Measurements from ENCODE around the gene OTOG.

The OTOG gene

DNA sequence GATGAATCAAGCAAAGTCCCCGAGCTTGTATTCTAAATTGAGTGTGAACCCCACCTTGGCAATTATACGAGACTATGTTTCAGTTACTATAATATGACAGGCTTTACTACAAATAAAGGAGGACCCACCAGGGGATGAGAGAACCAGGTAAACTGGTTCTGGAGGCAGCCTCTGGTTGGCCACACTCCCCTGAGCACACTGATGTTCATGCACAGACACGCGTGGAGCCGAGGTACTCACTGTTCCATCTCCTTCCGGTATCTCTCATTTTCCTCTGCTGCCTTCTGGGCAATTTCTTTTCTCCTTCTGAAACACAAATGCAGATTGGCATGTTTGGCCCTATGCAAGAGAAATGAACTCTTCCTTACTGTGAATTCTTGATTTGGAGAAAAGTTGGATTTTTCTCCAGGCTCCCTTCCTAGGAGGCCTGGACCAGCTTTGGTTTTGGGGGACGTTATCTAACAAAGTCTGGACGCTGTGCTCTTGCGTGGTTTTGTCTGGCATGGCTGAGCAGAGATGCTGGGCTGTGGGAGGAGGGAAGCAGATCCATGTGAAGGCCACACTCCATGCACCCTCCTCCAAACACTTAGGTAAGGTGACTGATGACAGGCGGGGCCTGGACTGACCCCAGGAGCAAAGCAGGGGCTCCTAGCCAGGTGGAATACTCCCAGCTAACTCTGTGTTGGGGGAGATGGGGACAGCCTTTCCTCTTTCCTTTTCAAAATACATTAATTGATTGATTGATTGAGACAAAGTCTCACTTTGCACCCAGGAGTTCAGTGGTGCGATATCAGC is 25.8 kb upstream of the OTOG start:
- no peak for DNase-seq

DNA sequence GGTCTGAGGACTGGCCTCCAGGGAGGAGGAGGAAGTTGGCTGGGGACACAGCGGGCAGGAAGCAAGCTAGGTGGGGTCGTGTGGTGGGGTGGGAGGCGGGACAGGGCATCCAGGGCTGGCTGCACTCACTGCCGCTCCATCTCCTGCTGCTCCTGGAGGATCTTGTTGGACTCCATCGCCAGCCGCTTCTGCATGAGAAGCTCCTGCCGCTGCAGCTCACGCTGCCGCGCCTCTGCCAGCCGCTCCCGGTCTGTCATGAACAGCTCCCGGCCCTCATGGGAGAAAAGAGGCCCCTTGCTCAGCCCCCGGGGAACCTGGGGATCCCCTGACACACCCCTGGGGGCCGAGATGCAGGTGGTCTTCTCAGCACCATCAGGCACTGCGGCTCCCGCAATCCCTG is 24.4 kb upstream of the OTOG start:
- no peak for DNase-seq

DNA sequence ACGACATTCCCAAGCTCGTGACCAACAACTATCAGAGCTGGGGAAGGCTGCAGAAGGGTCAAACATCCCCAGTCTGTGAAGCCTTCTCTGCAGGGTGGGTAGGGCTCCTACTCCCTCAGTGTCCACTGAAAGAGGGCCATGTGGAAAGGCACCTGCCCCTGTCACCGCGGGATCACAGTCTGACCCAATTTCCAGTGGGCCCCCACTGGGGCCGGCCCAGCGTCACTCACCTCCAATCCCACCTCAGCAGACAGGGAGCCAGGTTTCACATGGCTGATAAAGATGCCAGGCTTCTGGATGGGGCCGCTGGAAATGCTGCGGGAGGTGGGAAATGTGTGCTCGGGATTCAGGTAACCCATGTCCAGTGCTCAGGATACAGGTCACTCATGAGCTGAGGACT is 22.8 kb upstream of the OTOG start:
- no peak for DNase-seq

DNA sequence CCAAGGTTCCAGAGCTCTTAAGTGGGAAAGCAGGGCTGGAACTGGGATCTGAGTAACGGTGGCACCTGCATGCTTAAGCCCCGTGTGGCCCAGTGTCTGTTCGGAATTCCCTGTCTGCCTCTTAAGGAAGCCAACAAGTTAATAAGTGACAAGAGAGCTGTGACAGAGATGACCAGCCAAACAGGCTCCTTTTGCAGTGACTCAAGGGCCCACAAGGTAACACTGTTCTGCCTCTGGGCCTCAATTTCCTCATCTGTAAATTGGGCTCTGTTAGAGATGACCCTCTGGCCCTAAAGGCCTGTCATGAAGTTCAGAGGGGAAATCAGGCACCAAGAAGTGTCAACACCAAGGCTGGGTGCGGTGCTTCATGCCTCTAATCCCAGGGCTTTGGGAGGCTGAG is 21.5 kb upstream of the OTOG start:
- DNase-seq, result no peak

DNA sequence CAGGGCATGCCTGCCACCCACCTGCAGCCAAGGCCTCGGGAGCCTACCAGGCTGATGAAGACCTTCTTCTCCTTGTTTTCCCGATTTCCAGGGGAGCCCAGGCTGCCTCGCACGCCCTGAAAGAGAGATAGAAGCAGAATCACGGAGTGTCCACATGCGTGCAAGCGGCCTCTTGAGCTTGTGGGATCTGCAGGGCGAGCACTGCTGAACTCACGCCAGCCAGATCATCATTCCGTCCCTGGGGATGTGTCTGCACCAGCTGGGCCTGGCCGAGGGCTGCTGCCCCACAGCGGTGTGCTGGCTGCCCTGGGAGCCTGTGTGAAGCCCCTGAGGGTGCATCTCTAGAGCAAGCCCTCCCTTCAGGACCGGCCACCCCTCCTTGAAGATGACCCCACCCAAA is 20.7 kb upstream of the OTOG start:
- no peak for DNase-seq

DNA sequence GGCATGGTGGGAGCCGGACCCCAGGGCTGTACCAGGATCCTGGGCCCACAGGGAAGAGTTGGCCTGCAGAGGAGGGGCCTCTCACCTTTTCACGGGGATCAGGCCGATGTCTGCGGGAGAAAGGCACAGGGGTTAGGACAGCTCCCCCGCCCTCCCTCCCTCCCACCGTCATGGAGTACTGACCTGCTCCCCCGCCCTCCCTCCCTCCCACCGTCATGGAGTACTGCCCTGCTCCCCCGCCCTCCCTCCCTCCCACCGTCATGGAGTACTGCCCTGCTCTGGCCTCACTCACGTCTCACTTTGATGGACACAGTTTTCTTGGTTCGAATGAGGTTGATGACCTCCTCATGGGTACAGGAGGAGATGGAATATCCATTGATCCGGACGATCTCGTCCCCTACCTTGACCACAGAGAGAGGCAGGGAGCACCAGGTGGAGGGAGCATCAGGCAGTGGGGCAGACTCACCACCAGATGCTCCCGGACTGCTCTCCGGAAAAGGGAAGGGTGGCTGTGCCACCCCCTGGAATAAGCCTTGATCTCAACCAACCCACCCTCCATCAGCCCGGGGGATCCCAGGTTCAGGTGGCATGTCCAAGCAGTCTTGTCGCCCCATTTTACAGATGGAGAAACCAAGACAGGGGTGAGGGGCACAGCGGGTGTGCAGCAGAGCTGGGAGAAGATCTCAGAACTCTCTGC is 20.0 kb upstream of the OTOG start:
- no peak for DNase-seq

DNA sequence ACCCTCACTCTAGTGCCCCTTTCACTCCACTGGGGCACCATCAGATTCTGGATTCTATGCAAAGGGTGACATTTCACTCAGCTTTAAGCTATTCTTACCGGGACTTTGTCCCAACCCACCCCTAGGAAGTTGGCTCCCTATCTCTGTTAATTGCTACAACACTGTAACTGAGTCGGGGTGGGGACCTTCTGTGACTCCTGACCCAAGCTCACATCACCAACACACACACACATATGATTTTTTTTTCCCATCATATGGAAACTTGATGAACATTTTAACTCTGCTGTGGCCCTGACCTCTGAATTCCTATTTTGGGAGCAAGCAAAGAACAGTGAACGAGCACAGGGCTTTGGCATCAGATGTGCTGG is 19.4 kb upstream of the OTOG start:
- no peak for DNase-seq

DNA sequence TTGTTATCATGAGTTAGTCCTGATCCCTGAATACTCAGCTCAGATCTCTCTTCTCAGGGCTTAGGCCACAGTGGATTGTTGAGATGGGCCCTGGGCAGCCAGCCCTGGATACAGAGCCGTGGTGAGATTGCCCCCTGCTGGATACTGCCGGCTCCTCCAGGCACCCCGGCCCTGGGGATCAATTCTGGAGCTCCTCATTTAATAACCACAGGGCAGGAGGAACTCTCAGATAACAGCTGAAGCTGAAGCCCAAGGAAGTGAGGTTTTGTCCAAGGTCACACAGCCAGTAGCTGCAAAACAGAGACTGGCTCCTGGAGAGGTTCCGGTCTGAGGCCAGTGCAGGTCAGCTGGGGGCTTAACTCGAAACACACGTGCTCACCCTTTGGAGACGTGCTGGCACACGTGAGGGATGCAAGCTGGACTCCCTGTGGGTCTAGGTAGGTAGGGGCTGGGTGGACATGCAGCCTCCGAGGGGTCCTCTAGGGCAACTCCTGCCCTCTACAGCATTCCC is 18.8 kb upstream of the OTOG start:
- peak; percentile 63 for DNase-seq

DNA sequence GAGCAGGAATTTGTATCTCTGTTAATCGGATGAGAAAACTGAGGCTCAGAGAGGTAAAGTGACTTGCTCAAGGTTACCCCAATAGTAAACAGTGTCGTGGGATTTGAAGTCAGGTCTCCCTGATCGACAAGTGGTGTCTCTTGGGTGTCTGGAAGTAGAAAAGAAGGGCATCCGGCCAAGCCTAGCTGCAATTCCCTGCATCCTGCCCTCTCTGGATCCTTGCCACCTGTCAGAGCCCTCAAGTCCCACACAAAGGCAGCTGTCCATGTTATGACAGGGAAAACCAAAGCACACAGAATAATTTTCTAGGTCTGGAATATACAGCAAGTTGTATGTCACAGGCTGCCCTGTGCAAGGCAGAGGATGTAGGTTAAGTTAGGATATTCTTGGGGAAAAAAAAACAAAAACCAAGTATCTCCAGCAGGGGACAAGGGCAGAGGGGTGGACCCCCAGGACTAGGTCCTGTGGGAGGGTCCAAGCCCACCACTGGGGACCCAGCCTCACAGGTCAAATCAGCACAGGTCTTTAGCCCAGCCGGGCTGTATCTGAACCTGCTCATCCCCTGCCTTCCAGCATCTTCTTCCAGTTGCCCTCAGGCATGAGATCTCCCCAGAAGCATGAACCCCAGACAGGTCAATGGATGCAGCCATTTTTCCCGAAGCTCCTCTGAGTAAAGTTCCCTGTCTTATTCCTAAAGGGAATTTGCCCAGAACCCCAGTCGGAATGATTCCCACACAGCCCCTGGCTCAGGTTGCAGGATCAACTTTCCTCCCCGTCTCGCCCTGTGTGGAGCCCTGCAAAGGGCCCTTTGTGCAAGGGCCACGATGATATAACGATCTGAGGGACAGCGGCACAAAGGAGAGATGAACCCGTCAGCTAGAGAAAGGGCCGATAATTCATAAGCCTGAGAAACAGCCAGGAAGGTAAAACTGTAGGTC is 17.9 kb upstream of the OTOG start:
- no peak for DNase-seq

DNA sequence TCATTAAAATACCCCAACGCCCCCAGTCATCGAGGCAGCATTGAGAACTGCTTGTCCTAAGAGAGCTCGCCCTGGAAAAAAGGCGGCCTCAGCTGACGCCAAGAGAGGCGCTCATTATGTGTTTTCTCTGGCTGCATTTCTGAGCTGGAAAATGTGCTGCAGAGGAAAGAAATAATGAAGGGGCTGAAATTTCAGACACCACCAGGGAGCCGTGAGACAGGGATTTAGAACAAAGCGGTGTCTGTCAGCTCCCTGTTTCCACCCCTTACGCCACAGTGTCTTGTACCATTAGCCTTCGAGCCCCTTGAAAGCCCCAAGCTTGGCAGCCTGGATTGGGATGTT is 17.2 kb upstream of the OTOG start:
- no peak for DNase-seq

DNA sequence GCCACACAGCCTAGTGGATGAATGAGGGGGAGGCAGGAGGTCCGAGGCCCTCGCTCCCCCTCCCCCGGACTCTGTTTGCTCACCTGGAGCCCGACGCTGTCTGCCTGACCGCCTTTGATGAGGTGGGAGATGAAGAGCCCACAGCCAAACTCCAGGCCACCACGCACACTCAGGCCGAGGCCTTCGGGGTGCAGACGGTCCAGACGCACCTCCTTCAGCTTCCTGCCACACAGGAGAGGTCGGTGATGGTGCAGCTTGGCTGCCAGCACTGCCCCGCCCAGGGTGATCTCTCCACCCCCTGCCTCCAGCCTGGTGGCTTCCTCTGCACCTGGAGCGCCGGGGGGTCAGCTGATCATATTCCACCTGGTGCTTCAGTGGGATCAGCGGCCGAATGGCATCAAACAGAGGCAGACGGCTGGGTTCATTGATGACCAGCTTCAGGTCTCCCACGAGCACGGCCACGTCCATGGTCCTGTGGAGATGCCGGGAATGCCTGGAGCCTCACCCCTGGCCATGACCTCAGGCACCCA is 15.9 kb upstream of the OTOG start:
- peak; percentile 41 for DNase-seq

DNA sequence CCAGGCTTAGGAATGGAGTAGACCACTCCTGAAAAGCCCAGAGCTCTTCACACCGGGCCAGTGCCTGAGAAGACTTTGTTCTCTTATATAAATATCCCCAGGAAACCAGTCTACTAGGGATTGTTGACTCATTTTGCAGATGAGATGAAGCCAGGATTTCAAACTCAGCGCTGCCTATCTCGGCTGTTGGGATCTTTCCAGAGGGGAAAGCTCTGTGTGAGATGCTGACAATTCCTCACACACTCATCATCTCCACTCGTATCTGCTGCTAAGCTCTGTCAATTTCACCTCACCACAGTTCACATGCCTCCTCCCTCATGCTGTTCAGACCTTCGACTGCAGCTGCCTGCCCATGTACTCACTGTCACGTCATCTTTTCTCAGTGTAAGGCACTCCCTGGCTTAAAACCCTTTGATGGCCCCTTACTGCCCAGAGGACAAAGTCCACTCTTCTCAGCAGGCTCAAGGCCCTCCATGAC is 15.4 kb upstream of the OTOG start:
- DNase-seq, result no peak

DNA sequence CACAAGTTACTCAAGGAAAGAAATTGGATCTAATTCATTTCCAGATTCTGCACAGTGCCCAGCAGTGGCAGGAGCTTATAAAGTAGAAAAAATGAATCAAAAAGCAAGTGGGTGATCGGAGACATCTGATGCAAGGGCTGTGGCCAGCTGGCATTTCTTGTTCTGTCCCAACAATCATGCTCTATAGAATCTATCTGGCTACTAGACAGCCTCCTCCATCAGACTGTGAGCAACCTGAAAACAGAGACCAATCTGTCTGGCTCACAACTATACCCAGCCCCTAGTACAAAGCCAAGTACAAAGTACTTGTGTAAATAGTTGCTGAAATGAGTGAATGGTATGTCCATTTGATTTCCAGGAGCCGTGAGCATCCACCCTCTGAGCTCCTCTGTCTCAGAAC is 14.3 kb upstream of the OTOG start:
- DNase-seq, result no peak

DNA sequence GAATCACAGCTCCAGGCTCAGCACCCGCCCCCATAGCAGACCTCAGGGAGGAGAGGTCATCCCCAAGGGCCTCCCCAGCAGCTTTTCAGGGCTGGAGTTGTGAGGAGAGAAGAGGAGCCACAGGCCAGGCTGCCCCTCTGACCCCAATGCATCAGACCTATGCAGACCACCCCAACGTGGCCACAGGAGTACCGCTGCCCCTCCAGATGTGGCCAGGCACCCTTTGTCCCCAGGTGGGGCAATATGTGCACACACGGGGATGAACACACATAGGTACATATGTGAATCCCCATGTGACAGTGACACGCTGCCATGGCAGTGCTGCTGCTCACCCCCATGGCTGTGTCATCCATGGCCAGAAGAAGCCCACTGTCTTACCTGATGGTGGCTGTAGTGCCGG is 13.7 kb upstream of the OTOG start:
- DNase-seq, result no peak

DNA sequence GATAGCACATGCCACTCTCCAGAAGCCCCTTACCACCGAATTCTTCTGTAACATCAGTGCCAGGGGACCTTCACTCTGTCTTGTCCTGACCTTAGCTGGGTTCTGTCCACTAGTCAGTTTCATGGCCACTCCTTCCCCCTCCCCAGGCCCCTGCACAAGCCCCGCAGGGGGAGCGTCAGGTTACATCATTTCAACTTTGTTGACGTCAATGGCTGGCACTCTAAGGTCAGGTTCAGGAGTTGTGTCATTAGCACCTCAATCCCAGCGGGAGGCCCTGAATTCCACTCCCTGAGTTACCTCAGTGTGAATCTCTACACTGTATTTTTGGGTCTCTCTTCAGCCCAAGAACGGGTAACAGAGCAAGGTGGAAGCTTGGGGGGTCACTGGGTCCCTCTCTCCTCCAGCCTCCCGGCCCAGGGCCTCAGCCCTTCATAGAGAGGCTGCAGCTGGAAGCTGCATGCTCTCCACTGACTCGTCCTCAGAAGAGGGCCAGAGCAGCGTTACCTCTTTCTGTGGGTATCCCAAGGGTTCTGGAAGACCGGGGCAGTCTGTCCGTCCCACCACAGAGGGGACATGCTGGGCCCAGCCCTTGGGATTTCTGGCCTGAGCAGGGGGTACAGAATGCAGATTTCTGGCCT is 13.2 kb upstream of the OTOG start:
- DNase-seq, result no peak

DNA sequence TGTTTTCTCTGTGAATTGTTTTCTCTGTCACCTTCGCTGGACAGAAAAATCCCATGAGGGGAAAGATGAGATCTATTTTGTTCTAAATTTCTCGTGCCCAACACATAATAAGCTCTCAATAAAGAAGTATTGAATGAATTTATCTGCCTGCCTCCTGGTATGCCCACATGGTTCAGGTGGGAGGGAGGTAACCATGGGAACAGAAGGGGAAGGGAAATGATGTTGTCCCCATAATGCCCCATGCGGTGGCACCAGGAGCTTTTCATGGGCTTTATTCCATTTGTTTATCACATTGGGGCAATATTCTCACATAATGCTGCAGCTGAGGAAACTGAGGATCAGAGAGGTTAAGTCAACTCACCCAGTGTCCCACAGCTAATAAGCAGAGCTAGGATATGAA is 11.6 kb upstream of the OTOG start:
- DNase-seq, result no peak

DNA sequence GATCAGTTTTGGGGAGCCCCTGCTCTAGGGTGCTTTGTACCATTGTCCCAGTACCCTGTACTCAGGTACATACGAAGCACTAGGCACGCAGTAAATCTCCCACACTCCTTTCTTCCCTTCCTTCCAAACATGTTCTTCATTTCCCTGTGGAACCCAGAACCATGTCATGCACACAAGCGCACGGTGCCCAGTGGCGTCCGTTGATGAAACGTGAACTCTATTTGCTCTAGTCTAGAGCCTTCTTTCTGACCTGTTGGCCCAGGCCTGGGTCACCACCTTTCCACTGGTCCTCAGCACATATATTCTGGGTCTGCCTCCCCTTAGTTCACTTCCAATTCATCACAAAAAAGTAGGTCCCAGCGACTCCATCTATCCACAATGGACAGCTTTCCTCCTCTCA is 9.8 kb upstream of the OTOG start:
- no peak for DNase-seq

DNA sequence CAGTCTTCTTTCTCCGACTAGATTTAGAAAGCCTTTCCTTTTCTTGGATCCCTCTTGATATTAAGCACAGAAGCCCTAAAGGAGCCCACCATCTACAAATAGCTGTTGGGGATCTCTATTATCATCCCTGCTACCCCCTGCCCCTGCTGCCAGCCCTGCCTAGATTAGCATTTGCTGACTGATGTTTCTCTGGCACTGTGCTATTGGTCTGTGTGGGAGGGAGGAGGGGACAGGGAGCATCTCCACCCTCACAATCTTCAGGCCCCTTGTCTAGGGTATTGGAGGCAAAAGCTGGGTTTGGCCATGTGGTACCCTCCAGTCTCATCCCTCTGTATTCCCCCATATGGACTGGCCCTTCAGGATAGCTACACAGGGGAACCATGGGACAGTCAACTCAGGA is 9.0 kb upstream of the OTOG start:
- DNase-seq, result no peak

DNA sequence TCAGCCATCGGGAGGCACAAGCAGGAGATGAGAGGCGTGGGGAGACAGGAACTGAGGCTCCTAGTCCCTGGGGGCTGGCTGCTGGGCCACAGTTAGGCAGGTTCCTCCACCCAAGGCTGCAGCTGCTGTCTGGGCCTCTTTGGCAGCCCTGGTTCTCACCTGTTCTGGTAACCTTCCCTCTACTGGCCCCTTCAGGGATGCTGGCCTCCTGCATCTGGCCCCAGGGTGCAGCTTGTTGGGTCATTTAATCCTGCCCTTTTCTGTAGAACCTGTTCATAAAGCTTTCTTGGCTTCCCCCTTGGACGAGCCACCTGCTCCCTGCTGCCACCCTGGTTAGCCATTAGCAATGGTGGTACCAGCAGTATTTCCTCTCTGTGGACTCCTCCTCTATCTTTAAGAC is 8.3 kb upstream of the OTOG start:
- DNase-seq, result peak; percentile 15

DNA sequence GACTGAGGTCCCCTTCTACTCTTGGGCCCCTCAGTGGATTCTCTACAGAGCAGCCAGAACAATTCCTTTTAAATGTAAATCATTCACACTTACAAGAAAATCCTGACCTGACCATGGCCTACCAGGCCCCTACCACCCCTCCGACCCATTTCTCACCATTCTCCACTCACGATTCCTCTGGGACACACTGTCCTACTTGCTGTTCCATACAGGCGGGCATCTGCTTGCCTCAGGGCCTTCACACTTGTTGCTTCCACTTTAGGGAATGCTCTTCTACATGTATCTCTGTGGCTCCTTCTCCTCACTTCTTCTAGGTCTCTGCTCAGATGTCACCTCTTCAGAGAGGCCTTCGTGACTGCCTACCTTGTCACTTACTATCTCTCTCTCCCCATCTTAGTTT is 6.3 kb upstream of the OTOG start:
- no peak for DNase-seq

DNA sequence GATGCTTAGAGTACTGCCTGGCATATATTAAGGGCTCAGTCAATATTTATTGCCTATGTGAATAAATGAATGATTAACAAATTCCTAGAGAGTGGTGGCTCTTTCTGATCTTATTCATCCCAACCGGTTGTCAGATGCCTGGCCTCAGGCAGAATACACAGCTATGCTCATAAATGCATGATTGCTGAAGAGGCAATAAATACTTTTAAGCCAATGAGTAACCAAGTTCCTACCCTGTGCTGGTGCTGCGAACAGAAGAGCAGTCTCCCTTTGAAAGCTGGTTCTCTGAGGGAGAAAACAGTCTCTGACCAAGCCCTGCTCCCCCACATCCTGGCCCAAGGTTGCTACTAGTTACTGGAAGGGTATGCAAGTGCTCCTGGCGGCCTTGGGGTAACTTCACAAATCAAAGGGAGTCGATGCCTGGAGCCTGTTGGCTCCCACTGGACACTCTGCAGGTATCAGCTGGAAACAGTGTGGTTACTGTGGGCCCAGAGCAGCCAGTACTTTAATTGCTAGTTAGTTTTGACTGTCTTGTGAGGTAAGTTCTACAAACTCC is 5.7 kb upstream of the OTOG start:
- no peak for DNase-seq

DNA sequence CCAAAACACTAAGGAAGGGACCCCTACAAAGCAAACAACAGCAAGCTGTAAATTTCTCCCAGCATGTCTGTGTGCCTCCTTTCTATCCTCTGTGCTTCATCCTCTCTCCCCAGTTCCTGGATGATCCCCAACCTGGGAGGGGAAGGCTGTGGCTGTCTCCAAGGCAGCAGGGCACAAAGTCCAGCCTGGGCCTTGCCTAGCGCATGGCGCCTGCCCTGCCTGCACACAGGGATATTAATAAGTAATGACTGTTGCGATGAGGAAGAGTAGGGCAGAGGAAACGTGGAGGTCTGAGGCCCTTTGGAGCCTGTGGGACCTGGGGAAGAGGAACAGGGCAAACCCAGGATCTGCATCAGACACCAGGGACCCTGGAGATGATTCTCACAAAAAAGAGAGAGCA is 4.8 kb upstream of the OTOG start:
- peak; percentile 50 for DNase-seq
